Breast epithelium (tissue), 4 donors: ENCODE measurements around the gene CBLC. TPM values are rescaled to one million over a fixed set of nuclear protein-coding genes. Genes with fewer than 3 reads are reported as not detected.

Source experiments
- DNase-seq, 2 donors: peaks; one replicate each; pipeline ENCODE4 v3.0.0-alpha.2; 2019; ENCODE audit warnings: low spot score in 2 of 2
- H3K27ac ChIP-seq, 2 donors: fragments of 200-600 bp; sonication (generic) in 1 of 2; one replicate each; pipeline ENCODE4 v1.5.1; 2016 to 2019; ENCODE audit warnings: mild to moderate bottlenecking in 1 of 2
- H3K27me3 ChIP-seq, 2 donors: fragments of 200-600 bp; sonication (generic) in 1 of 2; one replicate each; pipeline versions ENCODE4 v1.5.1 to v1.6.0; 2017 to 2019; ENCODE audit warnings: control low read depth in 1 of 2, mild to moderate bottlenecking in 1 of 2
- H3K36me3 ChIP-seq: fragments of 200-600 bp; one replicate; pipeline ENCODE4 v1.5.1; 2019
- H3K4me1 ChIP-seq, 2 donors: fragments of 200-600 bp; sonication (generic); one replicate each; pipeline ENCODE4 v1.5.1; 2016 to 2019; ENCODE audit warnings: control low read depth in 1 of 2
- H3K4me3 ChIP-seq, 3 donors: fragments of 200-600 bp; sonication (generic); 1 replicate in 2 of 3; 2 replicates in 1 of 3; pipeline ENCODE4 v1.5.1; 2016 to 2019; ENCODE audit warnings: mild to moderate bottlenecking in 3 of 3, moderate library complexity in 2 of 3
- H3K9me3 ChIP-seq, 2 donors: fragments of 200-600 bp; sonication (generic) in 1 of 2; one replicate each; pipeline ENCODE4 v1.5.1; 2016 to 2019; ENCODE audit warnings: control low read depth in 1 of 2
- CTCF ChIP-seq, 3 donors: fragments of 450-650 bp; IDR thresholded peaks; one replicate each; pipeline ENCODE4 v1.5.1; 2016 to 2017; ENCODE audit warnings: antibody characterized with exemption in 3 of 3, mild to moderate bottlenecking in 3 of 3, moderate library complexity in 3 of 3
- POLR2A ChIP-seq: fragments of 450-650 bp; IDR thresholded peaks from one replicate; pipeline ENCODE4 v1.6.1; 2016; ENCODE audit warnings: antibody characterized with exemption, mild to moderate bottlenecking, moderate library complexity
- POLR2AphosphoS5 ChIP-seq, 3 donors: sonication (generic); formaldehyde crosslinking; IDR thresholded peaks; one replicate each; pipeline ENCODE4 v1.6.1; 2017; ENCODE audit warnings: antibody characterized with exemption in 3 of 3
- intact Hi-C: fragments of 100-400 bp; cut with DNase I; formaldehyde crosslinking; loops from one replicate; pipeline ENCODE4 v1.15.1; 2023; ENCODE audit warnings: low total_unique reads
- total RNA-seq, 3 donors: library from RNA; depleted of rRNA; stranded (reverse); fragments of >200 nt; gene quantifications; one replicate each; pipeline ENCODE4 v1.1.0, GENCODE V29; 2016

The CBLC gene
- total RNA-seq, 3 donors from 2014 or later = 15.7 to 18.1 TPM; not detected in 1

- Histone ChIP-seq H3K36me3 (no peaks in the 10 kb centered on the region), H3K9me3 (no peaks in the 10 kb centered on the region), H3K27me3 (no peaks in the 10 kb centered on the region), H3K4me3 (peak overlapping the region; percentile 76 to 95 (median 76)), H3K27ac (peak overlapping the region; percentile 91 to 96), H3K4me1 (peaks cover 20% of the 10 kb centered on the region in 2 donors)
- TF ChIP-seq CTCF (IDR thresholded peaks at IDR 0.05) (no peak), POLR2A (peak; percentile 15), POLR2AphosphoS5 (IDR thresholded peaks at IDR 0.05) (peak; percentile 57 to 72 (median 64))
- intact Hi-C loops = no loop called here
- DNase-seq = peak; percentile 95 to 96
Measured at GRCh38 chr19:44746946-44747738, 30.5 kb upstream of the CBLC start.

- no peak for TF ChIP-seq POLR2A
- no peak for TF ChIP-seq CTCF (IDR thresholded peaks at IDR 0.05)
- peak in 2 of 3 donors; percentile 9 to 10 for TF ChIP-seq POLR2AphosphoS5 (IDR thresholded peaks at IDR 0.05)
- peak overlapping the region; percentile 76 to 95 (median 76) for H3K4me3 ChIP-seq
- peaks cover 13 to 19% of the 10 kb centered on the region in 2 donors for H3K4me1 ChIP-seq
- DNase-seq = peak in 1 of 2 donors; percentile 58
- H3K9me3 ChIP-seq = no peaks in the 10 kb centered on the region
- intact Hi-C loops = no loop called here
- no peaks in the 10 kb centered on the region for H3K27me3 ChIP-seq
- no peaks in the 10 kb centered on the region for H3K36me3 ChIP-seq
- H3K27ac ChIP-seq = peak overlapping the region; percentile 91 to 96
Measured at GRCh38 chr19:44747739-44748425, 29.8 kb upstream of the CBLC start.

- no peak for TF ChIP-seq POLR2A
- TF ChIP-seq POLR2AphosphoS5 (IDR thresholded peaks at IDR 0.05) = no peak
- H3K9me3 ChIP-seq = no peaks in the 10 kb centered on the region
- H3K27me3 ChIP-seq = no peaks in the 10 kb centered on the region
- intact Hi-C loops = no loop called here
- peak within 1 kb of the TSS; percentile 76 to 95 (median 76) for H3K4me3 ChIP-seq
- peaks cover 11 to 18% of the 10 kb centered on the region in 2 donors for H3K4me1 ChIP-seq
- H3K36me3 ChIP-seq = no peaks in the 10 kb centered on the region
- peak; percentile 48 to 68 for DNase-seq
- H3K27ac ChIP-seq = peak within 1 kb of the TSS; percentile 91 to 96
Measured at GRCh38 chr19:44748426-44749254, 29.1 kb upstream of the CBLC start, which contains the start of gene BCL3. Gene BCL3, plus strand, starts transcription at chr19:44748708. Its CDS starts 83 bp downstream, at chr19:44748791.

GRCh38 chr19:44749292-44749691 is 28.4 kb upstream of the CBLC start:
- Histone ChIP-seq H3K36me3 (no peaks in the 10 kb centered on the region), H3K4me1 (peaks cover 11 to 18% of the 10 kb centered on the region in 2 donors), H3K4me3 (peak overlapping the region; percentile 76 to 95 (median 76)), H3K27me3 (no peaks in the 10 kb centered on the region), H3K27ac (peak overlapping the region; percentile 91 to 96), H3K9me3 (no peaks in the 10 kb centered on the region)
- intact Hi-C loops = no loop called here
- no peak for TF ChIP-seq POLR2AphosphoS5 (IDR thresholded peaks at IDR 0.05)
- no peak for TF ChIP-seq POLR2A
- TF ChIP-seq CTCF (IDR thresholded peaks at IDR 0.05) = no peak
- DNase-seq = no peak

GRCh38 chr19:44749994-44750393 is 27.7 kb upstream of the CBLC start:
- TF ChIP-seq POLR2A (no peak), POLR2AphosphoS5 (IDR thresholded peaks at IDR 0.05) (no peak), CTCF (IDR thresholded peaks at IDR 0.05) (no peak)
- H3K4me1 ChIP-seq = peaks cover 10 to 23% of the 10 kb centered on the region in 2 donors
- peak overlapping the region; percentile 76 to 95 (median 76) for H3K4me3 ChIP-seq
- no peaks in the 10 kb centered on the region for H3K27me3 ChIP-seq
- H3K36me3 ChIP-seq = no peaks in the 10 kb centered on the region
- intact Hi-C loops = no loop called here
- H3K9me3 ChIP-seq = no peaks in the 10 kb centered on the region
- peak overlapping the region; percentile 91 to 96 for H3K27ac ChIP-seq
- DNase-seq = no peak
